HG02973 (cell line): ENCODE data around the gene TRPV2.
"Not testable (repeated sequence)": the region's sequence is repeated elsewhere in the genome, so short reads cannot be mapped to it uniquely, and the experiment has no call there.

Experiments
- ATAC-seq: cut with Tn5 transposase; IDR thresholded peaks from one replicate; pipeline ENCODE4 v1.9.1; 2021; ENCODE audit warnings: moderate library complexity; ENCODE audit not compliant: unreplicated experiment

Gene TRPV2

DNA sequence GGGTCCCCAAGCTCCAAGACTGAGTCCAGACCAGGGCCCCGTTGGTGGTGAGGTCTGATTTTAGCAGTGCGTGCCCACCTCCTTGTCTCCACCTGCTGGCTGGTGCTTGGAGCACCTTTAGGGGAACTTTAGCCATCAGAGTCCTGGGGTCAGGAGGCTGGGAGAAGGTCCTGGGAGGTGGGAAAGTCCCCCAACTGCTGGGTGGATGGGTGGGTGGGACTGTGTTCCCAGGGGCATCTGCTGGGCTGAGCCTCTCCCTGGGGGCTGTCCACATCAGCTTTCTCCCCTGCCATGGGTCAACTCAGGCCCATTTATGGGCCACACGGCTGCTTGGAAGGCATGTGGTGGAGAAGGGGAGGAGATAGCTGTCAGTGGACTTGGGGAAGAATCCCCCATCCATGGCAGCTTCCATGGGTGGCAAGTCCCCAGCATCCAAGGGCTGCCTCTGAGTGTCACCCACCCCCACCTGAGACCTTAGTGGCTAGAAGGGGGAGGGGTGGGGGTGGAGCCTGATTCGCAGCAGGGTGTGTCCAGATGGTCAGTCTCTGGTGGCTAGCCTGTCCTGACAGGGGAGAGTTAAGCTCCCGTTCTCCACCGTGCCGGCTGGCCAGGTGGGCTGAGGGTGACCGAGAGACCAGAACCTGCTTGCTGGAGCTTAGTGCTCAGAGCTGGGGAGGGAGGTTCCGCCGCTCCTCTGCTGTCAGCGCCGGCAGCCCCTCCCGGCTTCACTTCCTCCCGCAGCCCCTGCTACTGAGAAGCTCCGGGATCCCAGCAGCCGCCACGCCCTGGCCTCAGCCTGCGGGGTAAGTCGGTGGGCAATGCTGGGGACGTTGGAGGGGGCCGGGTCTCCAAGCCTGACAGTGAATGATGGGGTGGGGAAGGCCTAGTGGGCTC, at the start of gene TRPV2:
Gene TRPV2, plus strand, starts transcription at position 541 of the 894 bp plus-strand sequence. CDS start 2,098 bp downstream, outside the sequence.
- ATAC-seq, result no peak

GRCh38 chr17:16371742-16372141, 43.6 kb upstream of the TRPV2 start:
- ATAC-seq, result no peak

- no peak for ATAC-seq
These were observed 41.0 kb upstream of the TRPV2 start for GRCh38 chr17:16374146-16374938.

- no peak for ATAC-seq
These were observed 37.4 kb upstream of the TRPV2 start for GRCh38 chr17:16377941-16378341.

- no peak for ATAC-seq
These were observed 36.6 kb upstream of the TRPV2 start for GRCh38 chr17:16378636-16379282.

- ATAC-seq, result no peak
These were observed 35.7 kb upstream of the TRPV2 start for GRCh38 chr17:16379654-16380053.

DNA sequence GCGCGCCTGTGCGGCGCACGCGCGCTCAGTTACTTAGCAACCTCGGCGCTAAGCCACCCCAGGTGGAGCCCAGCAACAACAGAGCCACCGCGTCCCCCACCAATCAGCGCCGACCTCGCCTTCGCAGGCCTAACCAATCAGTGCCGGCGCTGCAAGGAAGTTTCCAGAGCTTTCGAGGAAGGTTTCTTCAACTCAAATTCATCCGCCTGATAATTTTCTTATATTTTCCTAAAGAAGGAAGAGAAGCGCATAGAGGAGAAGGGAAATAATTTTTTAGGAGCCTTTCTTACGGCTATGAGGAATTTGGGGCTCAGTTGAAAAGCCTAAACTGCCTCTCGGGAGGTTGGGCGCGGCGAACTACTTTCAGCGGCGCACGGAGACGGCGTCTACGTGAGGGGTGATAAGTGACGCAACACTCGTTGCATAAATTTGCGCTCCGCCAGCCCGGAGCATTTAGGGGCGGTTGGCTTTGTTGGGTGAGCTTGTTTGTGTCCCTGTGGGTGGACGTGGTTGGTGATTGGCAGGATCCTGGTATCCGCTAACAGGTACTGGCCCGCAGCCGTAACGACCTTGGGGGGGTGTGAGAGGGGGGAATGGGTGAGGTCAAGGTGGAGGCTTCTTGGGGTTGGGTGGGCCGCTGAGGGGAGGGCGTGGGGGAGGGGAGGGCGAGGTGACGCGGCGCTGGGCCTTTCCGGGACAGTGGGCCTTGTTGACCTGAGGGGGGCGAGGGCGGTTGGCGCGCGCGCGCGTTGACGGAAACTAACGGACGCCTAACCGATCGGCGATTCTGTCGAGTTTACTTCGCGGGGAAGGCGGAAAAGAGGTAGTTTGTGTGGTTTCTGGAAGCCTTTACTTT, 34.5 kb upstream of the TRPV2 start, which contains the start of gene UBB:
Gene UBB, plus strand, starts transcription at position 452 of the 856 bp plus-strand sequence. CDS start 817 bp downstream, outside the sequence.
- ATAC-seq, result peak; percentile 84

- ATAC-seq, result peak; percentile 7
These were observed 33.9 kb upstream of the TRPV2 start for GRCh38 chr17:16381496-16381820.

GRCh38 chr17:16383216-16383615, 32.2 kb upstream of the TRPV2 start:
- no peak for ATAC-seq

- ATAC-seq, result no peak
These were observed 31.5 kb upstream of the TRPV2 start for GRCh38 chr17:16383772-16384287.

GRCh38 chr17:16384557-16384956, 30.8 kb upstream of the TRPV2 start:
- ATAC-seq, result no peak

DNA sequence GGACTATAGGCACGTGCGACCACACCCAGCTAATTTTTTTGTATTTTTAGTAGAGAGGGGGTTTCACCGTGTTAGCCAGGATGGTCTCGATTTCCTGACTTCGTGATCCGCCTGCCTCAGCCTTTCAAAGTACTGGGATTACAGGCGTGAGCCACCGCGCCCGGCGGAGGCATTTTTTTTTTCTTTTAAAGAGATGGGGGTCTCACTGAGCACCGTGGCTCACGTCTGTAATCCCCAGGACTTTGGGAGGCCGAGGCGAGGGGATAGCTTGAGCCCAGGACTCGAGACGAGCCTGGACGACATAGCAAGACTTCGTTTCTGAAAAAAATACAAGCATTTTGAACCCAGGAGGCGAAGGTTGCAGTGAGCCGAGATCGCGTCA, 29.3 kb upstream of the TRPV2 start:
- ATAC-seq, result not testable (repeated sequence)

GRCh38 chr17:16391451-16391850, 23.9 kb upstream of the TRPV2 start:
- ATAC-seq, result no peak

GRCh38 chr17:16392491-16392890, 22.9 kb upstream of the TRPV2 start:
- not testable (repeated sequence) for ATAC-seq

DNA sequence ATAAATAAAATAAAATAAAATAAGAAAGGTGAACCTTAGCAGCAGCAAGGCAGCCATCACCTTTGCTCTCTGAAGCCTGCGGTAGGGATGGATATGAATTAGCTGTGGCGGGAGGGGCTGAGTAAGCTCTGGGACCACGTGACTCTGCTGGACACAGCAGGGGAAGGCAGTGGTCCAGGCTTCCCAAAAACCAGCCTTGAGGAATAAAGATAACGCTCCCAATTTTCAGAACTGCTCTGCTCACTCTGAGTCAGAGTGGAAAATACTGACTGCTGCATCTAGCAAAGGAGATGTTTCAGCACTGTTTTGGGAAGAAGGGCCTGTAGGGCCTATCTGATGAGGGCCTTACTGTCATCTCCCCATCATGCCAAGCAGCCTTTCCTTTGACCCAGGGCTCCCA, 19.5 kb upstream of the TRPV2 start:
- not testable (repeated sequence) for ATAC-seq

DNA sequence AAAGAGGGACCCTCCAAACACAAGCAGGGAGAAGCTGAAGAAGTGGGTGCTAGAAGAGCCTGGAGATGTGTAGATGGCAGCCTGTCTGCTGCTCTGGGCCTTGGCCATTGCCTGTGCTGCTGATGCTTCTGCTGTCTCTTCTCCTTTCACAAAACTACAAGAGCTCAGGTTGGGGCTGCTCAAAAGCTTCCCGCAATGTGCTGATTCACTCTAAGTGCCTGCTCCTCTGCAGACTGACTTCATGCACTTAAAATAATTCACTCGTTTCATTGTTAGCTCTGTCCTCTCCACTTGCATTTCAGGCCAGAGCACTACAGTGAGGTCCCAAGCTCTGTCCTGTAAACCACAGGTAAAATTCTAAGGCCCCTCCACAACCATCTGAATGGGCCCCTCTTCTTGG, 18.7 kb upstream of the TRPV2 start:
- not testable (repeated sequence) for ATAC-seq

GRCh38 chr17:16398270-16399267, 16.8 kb upstream of the TRPV2 start:
- ATAC-seq, result peak; percentile 78

GRCh38 chr17:16403847-16404246, 11.5 kb upstream of the TRPV2 start:
- ATAC-seq, result not testable (repeated sequence)
